ENCODE data around the gene UBA52. TPM values are rescaled to one million over a fixed set of nuclear protein-coding genes. Genes with fewer than 3 reads are reported as not detected.
A peak's percentile ranks its signal among the peaks of the same experiment; 100 is the strongest.

Gene UBA52
- total and polyA plus RNA-seq, 2 of the 13 experiments (the other 11 are each of a cell fraction or from before 2014, with no cell fraction given): 959 to 1,782 TPM

DNA sequence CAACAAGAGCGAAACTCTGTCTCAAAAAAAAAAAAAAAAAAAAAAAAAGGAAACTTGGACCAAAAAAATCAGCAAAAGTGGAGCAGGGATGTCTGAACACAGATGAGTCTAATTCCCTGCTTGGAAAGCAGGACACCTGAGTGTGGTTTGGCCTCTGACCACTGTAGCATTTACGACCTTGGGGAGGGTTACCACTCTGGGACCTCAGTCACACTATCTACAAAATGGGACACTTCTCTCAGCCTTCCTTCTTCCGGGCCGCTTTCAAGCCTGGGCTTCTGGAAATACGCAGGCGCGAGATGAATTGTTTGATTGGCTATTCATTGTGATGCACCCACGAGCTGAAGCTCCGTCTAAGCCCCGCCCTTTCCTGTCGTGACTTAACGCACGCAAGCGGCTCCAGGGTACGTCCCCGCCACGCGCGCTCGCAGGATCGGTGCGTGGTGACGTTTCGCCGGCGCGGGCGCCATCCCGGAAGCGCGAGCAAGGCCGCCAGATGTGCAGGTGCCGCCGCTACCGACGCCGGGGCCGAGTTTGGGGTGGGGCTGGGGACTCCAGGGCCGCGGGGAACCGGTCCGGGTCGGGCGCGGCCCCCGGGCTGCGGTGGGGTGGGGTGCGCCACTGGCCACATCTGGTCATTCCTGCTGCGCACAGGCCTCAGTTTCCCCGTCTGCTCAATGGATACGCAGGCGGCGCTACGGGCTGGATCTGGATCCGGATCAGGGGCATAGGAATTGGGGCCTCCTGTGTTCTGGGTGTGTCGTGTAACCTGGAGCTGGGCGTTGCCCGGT lies 14.1 kb upstream of the UBA52 start, which contains the start of gene KXD1 (continued):
- TF ChIP-seq HOXA3 (CRISPR knock-in tag; IDR thresholded peaks at IDR 0.05) (peak; percentile 95), KLF6 (CRISPR knock-in tag; IDR thresholded peaks at IDR 0.05) (no peak), SNRNP70 (IDR thresholded peaks at IDR 0.05; ENCODE audit: low read depth, low read length) (no peak), HCFC1 (IDR thresholded peaks at IDR 0.05; ENCODE audit: low read depth, low read length) (peak; percentile 26; the same call in 1 of the 2 replicates), ZNF773 (CRISPR knock-in tag; IDR thresholded peaks at IDR 0.05; ENCODE audit: borderline replicate concordance) (no peak), ARHGAP35 (CRISPR knock-in tag; IDR thresholded peaks at IDR 0.05; ENCODE audit: borderline replicate concordance) (peak; percentile 42; the same call in 1 of the 2 replicates), MED8 (CRISPR knock-in tag; IDR thresholded peaks at IDR 0.05; ENCODE audit: insufficient replicate concordance) (no peak), ZNF17 (CRISPR knock-in tag; IDR thresholded peaks at IDR 0.05) (no peak), CENPT (CRISPR knock-in tag; IDR thresholded peaks at IDR 0.05; ENCODE audit: low read depth) (no peak), ZNF382 (CRISPR knock-in tag; IDR thresholded peaks at IDR 0.05; ENCODE audit: borderline replicate concordance) (no peak)
- TF ChIP-seq, protein P1, sequence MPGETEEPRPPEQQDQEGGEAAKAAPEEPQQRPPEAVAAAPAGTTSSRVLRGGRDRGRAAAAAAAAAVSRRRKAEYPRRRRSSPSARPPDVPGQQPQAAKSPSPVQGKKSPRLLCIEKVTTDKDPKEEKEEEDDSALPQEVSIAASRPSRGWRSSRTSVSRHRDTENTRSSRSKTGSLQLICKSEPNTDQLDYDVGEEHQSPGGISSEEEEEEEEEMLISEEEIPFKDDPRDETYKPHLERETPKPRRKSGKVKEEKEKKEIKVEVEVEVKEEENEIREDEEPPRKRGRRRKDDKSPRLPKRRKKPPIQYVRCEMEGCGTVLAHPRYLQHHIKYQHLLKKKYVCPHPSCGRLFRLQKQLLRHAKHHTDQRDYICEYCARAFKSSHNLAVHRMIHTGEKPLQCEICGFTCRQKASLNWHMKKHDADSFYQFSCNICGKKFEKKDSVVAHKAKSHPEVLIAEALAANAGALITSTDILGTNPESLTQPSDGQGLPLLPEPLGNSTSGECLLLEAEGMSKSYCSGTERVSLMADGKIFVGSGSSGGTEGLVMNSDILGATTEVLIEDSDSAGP (CRISPR knock-in tag; IDR thresholded peaks at IDR 0.05; ENCODE audit: borderline replicate concordance): peak; percentile 90; the same call in 1 of the 2 replicates
- TF ChIP-seq, protein P2, sequence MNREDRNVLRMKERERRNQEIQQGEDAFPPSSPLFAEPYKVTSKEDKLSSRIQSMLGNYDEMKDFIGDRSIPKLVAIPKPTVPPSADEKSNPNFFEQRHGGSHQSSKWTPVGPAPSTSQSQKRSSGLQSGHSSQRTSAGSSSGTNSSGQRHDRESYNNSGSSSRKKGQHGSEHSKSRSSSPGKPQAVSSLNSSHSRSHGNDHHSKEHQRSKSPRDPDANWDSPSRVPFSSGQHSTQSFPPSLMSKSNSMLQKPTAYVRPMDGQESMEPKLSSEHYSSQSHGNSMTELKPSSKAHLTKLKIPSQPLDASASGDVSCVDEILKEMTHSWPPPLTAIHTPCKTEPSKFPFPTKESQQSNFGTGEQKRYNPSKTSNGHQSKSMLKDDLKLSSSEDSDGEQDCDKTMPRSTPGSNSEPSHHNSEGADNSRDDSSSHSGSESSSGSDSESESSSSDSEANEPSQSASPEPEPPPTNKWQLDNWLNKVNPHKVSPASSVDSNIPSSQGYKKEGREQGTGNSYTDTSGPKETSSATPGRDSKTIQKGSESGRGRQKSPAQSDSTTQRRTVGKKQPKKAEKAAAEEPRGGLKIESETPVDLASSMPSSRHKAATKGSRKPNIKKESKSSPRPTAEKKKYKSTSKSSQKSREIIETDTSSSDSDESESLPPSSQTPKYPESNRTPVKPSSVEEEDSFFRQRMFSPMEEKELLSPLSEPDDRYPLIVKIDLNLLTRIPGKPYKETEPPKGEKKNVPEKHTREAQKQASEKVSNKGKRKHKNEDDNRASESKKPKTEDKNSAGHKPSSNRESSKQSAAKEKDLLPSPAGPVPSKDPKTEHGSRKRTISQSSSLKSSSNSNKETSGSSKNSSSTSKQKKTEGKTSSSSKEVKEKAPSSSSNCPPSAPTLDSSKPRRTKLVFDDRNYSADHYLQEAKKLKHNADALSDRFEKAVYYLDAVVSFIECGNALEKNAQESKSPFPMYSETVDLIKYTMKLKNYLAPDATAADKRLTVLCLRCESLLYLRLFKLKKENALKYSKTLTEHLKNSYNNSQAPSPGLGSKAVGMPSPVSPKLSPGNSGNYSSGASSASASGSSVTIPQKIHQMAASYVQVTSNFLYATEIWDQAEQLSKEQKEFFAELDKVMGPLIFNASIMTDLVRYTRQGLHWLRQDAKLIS (CRISPR knock-in tag; IDR thresholded peaks at IDR 0.05): no peak
- TF ChIP-seq, protein P3, sequence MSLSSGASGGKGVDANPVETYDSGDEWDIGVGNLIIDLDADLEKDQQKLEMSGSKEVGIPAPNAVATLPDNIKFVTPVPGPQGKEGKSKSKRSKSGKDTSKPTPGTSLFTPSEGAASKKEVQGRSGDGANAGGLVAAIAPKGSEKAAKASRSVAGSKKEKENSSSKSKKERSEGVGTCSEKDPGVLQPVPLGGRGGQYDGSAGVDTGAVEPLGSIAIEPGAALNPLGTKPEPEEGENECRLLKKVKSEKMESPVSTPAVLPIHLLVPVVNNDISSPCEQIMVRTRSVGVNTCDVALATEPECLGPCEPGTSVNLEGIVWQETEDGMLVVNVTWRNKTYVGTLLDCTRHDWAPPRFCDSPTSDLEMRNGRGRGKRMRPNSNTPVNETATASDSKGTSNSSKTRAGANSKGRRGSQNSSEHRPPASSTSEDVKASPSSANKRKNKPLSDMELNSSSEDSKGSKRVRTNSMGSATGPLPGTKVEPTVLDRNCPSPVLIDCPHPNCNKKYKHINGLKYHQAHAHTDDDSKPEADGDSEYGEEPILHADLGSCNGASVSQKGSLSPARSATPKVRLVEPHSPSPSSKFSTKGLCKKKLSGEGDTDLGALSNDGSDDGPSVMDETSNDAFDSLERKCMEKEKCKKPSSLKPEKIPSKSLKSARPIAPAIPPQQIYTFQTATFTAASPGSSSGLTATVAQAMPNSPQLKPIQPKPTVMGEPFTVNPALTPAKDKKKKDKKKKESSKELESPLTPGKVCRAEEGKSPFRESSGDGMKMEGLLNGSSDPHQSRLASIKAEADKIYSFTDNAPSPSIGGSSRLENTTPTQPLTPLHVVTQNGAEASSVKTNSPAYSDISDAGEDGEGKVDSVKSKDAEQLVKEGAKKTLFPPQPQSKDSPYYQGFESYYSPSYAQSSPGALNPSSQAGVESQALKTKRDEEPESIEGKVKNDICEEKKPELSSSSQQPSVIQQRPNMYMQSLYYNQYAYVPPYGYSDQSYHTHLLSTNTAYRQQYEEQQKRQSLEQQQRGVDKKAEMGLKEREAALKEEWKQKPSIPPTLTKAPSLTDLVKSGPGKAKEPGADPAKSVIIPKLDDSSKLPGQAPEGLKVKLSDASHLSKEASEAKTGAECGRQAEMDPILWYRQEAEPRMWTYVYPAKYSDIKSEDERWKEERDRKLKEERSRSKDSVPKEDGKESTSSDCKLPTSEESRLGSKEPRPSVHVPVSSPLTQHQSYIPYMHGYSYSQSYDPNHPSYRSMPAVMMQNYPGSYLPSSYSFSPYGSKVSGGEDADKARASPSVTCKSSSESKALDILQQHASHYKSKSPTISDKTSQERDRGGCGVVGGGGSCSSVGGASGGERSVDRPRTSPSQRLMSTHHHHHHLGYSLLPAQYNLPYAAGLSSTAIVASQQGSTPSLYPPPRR (CRISPR knock-in tag; IDR thresholded peaks at IDR 0.05; ENCODE audit: borderline replicate concordance): no peak
- TF ChIP-seq, protein P4, sequence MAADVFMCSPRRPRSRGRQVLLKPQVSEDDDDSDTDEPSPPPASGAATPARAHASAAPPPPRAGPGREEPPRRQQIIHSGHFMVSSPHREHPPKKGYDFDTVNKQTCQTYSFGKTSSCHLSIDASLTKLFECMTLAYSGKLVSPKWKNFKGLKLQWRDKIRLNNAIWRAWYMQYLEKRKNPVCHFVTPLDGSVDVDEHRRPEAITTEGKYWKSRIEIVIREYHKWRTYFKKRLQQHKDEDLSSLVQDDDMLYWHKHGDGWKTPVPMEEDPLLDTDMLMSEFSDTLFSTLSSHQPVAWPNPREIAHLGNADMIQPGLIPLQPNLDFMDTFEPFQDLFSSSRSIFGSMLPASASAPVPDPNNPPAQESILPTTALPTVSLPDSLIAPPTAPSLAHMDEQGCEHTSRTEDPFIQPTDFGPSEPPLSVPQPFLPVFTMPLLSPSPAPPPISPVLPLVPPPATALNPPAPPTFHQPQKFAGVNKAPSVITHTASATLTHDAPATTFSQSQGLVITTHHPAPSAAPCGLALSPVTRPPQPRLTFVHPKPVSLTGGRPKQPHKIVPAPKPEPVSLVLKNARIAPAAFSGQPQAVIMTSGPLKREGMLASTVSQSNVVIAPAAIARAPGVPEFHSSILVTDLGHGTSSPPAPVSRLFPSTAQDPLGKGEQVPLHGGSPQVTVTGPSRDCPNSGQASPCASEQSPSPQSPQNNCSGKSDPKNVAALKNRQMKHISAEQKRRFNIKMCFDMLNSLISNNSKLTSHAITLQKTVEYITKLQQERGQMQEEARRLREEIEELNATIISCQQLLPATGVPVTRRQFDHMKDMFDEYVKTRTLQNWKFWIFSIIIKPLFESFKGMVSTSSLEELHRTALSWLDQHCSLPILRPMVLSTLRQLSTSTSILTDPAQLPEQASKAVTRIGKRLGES (CRISPR knock-in tag; IDR thresholded peaks at IDR 0.05; ENCODE audit: borderline replicate concordance): no peak
